SW 1271 (cell line): ENCODE measurements around the gene C11orf68.
A peak's percentile ranks its signal among the peaks of the same experiment; 100 is the strongest.
"Not testable (repeated sequence)": the region's sequence is repeated elsewhere in the genome, so short reads cannot be mapped to it uniquely, and the experiment has no call there.

ENCODE experiments used
- DNase-seq, 2 experiments: peaks; one replicate each; lab custom pipeline; 2025; lab: John Stamatoyannopoulos, UW

The C11orf68 gene

DNA sequence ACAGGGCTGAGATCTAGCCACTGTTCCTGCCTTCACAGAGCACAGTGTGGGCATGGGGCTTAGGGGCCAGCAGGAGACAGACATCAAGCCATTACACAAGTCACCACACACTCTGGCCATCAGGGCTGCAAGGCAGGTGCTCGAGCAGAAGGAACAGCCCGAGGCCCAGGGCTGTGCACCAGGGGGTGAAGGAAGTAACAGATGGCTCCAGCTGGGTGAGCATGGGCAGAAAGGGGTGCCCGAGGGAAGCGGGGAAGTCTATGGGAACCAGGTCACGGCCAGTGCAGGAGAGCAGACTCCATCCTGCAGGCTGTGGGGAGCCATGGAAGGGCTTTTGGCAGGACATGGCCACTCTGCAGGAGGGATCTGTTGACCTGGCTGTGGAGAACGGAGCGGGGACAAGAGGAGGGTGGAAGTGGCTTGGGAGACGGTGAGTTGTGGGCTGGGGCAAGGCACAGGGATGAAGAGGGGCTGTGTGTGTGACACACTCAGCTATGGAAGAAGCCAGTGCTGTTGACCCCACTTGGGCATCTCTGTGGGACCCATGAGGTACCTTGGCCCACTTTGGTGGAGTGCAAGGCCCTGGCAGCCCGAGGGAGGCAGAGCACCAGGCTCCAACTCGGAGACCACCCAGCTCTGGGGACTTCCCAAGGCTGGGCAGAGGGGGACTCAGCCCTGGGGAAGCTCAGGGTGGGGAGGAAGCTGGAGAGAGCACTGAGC lies 3.6 kb downstream of the C11orf68 start:
- DNase-seq: no peak

DNA sequence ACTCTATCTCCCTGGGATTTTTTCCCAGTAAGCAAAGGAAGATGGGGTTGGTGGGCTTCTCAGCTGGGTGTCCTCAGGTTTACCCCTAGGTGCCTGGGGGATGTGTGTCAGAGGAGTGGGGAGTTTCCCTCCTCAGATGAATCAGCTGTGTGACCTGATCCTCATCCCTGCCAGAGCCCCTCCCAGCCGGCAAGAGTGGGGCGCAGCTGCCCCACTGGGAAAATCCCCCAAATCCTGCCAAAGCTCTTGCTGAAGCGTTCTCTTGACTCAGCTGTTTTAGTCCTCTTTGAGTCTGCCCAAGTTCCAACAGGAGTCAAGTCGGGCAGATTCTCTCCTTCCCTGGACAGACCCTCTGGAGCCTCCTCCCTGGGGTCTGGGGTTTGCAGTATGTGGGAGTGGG lies 6.0 kb downstream of the C11orf68 start:
- DNase-seq: no peak

DNA sequence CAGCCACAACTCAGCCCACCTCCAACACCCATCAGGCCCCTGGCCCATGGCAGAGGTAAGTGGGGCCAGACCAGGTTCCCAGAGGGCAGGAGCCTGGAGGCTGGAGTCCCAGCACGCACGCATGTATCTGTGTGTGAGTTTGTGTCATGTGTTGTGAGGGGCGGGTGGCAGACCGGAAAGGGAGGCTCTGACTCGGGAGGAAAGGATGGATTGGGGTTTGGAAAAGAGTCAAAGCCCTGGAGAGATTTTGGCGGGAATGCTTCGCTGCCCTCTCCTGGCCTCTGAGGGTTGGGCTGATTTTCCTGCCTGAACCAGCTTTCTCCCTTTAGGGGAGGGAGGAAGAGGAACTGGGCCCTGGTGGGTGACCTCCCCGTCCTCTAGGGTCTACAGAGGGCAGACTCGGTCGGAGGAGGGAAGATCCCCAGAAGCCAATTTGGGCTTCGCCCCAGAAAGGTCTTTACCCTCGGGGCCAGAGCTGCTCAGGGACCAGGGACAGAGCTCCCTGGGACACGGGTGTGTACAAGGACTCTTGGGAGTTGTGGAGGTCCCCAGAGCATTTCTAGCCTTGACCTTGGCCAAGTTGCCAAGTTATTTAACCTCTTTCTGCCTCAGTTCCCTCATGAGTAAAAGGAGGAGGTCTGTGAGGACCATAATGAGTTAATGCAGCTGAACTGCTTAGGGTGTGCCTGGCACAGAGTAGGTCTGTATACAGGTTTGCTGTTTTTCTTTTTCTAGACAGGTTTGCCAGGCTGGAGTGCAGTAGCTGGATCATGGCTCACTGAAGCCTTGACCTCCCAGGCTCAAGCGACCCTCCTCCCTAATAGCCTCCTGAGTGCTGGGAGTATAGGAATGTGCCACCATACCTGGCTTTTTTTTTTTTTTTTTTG lies 6.9 kb downstream of the C11orf68 start:
- DNase-seq: peak; percentile 83 to 90

DNA sequence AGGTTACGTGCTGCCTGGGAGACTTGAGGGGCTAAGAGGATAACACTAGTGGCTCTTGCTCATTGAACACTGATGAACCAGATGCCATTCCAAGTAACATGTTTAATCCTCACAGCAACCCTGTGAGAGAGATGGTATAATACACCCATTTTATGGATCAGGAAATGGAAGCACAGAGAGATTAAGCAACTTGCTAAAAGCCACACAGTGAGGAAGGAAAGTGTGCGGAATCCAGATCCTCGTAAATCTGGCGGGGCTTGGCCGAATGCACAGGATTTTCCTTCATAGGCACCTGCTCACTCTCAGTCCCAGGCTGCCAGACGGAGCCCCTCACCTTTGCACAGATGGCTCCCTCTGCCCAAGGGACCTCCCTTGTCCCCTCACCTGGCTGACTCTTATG lies 11.0 kb downstream of the C11orf68 start:
- no peak for DNase-seq

DNA sequence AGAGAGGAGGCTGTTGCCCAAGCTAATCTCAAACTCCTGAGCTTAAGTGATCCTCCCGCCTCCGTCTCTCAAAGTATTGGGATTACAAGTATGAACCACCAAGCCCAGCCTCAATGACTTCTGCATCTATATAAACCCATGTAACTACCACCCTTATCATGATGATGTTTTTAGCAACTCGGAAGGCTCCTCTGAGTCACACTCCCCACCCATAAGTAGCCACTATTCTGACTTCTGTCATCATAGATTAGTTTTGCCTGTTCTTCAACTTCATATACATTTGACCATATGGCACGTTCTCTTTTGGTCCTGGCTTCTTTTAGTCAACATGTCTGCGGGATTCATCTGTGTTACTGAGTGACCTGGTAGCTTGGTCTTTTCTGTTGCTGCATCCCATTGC lies 12.3 kb downstream of the C11orf68 start:
- DNase-seq: no peak

DNA sequence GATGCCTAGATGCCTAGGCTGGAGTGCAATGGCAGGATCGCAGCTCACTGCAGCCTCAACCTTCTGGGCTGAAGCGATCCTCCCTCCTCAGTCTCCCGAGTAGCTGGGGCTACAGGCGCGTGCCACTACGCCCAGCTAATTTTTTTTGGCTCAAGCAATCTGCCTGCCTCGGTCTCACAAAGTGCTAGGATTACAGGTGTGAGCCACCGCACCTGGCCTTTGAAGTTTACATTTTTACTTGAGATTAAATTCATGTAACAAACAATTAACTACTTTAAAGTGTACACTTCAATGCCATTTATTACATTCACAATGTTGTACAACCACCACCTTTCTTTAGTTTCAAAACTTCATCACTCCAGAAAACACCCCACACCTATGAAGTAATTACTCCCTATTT lies 15.1 kb downstream of the C11orf68 start:
- DNase-seq: no peak

DNA sequence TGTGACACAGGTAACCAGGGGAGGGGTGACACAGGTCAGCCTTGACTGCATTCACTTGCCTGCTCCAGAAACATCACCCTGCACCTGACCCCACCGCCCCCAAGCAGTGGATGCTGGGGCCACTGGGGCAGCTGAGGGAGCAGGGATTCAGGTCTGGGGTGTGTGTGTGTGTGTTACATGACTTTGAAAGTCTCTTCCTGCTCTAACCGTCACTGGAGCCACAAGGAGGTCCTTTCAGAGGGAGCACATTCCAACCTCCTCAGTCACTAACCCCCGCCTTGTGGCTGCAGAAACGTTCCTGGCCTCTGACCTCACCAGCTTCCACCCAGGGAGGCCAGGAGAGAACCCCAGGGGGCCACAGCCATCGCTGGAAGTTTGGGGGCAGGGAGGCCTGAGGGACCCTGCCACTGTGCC lies 15.8 kb downstream of the C11orf68 start:
- peak; percentile 91 to 97 for DNase-seq

DNA sequence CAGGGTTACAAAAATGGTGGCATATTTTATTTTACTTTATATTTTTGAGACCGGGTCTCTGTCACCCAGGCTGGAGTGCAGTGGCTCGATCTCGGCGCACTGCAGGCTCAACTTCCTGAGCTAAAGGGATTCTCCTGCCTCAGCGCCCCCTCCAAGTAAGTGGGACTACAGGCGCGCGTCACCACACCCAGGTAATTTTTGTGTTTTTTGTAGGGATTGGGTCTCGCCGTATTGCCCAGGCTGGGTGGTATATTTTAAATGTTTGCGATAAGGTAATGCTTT lies 18.0 kb downstream of the C11orf68 start:
- no peak for DNase-seq

DNA sequence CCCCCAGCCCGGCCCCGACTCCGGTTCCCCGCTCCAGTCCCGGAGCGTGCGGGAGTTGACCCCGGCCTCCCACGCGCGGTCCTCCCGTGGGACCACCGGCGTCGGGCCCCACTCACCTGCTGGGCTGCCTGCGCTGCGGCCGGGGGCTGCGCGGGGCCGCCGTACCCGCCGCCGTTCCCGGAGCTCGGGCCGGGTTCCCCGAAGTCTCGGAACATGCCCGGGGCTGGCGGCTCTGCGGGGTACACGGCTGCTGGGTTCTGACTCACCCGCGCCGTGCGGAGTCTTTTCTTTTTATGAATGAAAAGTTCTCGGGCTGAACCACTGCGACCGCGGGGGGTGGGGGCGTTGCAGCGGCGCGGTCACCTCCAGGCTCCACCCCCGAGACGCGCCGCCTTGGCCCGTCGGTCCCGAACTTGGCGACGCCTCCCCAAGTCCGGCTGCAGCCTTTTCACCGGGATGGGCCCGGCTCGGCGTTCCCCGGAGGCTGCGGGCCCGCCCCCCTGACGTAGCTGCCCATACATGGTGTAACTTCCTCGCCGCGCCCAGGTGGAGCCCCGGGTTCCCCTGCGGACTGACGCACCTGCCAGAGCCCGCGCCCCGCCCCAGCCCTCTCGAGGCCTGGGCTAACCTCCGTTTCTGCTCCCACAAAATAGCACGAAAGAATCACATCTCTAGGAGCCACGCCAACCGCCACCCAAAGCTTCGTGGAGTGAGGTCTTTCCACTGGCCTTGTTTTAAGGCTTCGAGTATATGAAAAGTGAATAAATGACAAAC lies 18.6 kb downstream of the C11orf68 start, which contains the start of gene FOSL1:
FOSL1 (minus strand) TSS at position 264 of the 774 bp plus-strand sequence; CDS start at position 215, 49 bp downstream.
- DNase-seq: peak; percentile 87 to 95

DNA sequence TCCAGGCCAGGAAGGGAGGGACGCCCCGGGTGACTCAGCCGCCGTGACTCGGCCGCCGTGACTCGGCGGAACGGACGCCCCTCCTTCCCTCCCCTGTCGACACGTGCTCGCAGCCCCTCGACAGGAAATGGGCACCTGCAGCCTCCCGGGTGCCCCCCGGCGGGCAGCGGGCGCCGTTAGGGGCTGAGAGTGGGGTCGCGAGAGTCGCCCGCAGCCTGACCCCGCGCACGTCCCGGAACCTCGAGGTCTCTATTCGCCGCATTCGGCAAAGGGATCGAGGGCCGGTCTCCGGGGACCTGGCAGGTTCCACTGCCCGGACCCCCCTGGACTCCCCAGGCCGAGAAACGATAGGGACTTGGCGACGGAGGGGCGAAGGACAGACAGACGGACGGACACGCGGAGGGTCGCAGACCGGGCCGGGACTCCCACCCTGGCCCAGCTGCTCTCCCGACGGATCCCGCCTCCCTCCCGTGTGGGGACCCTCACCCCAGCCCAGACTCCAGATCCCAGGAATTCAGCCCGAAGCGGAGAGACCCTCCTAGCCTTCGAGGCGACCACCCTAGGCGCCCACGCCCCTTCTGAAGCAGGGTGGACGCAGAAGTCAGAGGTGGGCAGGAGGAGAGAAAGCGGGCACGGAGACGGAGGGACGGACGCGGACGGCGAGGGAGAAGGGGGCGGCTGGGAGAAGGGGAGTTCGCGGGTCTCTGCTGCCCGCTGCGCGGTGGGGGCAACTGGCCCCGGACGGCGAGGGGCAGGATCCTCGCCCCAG lies 19.3 kb downstream of the C11orf68 start:
- peak in 1 of 2 experiments; percentile 63 for DNase-seq

DNA sequence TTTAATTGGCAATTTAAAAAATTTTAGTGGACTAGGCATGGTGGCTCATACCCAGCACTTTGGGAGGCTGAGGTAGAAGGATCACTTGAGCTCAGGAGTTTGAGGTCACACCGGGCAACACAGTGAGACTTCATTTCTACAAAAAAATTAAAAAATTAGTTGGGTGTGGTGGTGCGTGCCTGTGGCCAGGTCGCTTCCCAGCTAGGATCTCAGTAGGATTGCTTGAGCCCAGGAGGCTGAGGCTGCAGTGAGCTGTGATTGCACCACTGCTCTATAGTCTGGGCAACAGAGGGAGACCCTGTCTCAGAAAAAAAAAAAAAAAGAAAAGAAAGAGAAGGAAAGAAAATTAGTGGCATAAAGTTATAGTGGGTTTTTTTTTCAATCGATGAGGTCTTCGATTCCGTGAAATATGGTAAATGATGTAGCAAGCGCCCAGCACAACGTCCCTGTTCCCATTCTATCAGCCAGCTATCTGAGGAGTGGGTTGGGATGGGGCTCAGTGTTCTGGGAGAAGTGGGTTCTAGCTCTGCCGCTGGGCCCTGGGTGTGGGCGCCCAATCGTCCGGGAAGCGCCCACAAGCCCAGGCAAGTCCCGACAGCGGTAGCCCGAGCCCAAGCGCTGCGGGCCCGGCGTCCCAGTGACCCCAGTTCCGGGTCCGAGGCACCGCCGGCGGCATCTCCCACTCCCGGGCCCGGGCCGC lies 20.1 kb downstream of the C11orf68 start:
- no peak for DNase-seq

DNA sequence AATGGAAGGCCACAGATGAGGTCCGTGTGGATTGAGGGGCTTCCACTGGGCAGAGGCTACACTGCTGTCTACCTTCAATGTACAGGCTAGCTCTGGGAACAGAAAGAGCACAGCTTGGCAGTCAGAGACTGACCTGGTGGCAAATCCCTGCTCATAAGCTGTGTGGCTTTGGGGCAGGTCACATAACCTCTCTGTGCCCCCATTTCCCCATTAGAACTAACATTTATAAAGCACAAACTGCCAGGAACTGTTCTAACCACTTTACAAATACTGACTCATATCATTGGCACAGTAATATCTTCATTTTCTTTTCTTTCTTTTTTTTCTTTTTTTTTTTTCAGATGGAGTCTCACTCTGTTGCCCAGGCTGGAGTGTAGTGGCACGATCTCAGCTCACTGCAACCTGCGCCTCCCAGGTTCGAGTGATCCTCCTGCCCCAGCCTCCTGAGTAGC lies 21.8 kb downstream of the C11orf68 start:
- DNase-seq: no peak

DNA sequence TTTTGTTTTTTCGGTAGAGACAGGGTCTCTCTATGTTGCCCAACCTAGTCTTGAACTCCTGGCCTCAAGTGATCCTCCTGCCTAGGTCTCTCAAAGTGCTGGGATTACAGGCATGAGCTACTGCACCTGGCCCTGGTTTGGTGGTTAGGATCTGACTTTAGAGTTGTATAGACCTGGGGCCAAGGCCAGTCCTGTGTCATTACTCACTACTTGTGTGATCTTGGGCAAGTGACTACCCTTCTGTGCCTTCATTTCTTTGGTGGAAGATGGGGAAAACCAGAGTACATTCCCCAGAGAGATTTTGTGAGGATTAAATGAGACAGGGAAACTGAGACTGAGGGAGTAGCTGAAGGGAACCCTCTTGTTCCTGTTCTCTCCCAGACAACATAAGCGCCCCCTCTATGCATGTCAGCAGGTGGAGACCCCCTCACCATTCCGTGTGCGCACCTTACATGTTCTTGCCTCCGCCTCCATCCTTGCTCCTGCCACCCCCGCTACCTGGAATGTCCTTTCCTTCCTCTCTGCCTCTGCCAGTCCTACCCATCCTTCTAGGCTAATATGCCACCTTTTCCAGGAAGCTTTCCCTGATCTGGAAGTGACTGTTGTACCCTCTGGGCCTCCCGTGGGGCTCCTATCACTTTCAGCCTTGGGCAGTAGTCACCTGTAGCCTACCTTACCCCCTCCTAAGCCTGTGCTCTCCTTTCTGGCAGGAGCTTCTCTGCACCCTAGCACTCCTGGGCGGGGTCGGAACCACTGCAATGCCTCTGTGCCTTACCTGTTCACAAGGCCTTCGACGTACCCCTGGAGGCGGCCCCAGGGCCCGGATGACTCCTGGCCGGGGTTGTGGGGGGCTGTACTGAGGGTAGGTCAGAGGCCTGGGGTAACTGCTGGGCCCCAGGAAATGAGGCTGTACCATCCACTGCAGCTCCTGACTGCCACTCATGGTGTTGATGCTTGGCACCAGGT lies 22.5 kb downstream of the C11orf68 start:
- DNase-seq: no peak

DNA sequence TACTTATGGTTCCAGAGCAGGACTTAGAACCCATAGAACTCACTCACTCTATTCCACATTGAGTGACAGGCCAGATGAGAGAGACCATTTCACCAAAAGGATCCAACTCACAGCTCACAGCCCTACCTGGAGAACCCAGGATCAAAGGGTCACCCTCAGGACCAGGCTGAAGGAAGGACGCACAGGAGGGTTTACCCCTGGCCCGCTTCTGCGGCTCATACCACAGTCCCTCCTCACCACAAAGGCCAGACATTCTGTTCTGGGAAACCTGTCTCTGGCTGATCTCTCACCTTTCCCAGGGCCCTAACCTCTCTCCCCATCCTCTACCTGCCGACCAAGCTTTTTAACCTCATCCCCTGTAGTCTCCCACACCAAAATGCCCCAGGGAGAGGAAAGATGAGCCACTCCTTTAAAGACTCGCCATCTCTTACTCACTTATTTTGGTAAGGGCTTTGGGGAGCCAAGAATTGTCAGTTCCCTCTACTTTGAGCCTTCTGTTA lies 23.3 kb downstream of the C11orf68 start:
- DNase-seq: no peak

DNA sequence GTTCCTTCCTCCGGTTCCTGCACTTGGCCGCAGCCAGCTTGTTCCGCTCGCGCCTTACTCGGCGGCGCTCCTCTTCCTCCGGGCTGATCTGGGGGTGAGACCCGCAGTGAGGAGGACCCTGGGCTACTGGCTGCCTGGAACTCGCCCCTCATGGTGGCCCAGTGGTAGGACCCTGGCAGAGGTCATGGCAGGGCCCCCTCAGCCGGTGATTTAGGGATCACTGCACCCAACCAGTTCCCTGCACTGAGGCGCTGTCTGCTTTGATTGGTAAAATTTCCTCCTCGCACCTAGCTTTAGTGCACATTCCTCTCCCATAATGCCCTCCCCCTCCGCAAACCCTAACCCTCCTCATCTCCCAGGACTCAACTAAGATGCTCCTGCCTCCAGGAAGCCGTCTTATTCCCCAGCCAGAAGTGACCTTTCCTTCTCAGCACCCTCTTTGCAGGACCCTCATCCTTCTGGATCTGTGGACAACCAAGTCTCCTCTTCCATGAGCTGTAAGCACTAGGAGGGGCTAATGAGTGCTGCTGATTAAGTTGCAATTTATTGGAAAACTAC lies 24.7 kb downstream of the C11orf68 start:
- no peak for DNase-seq

DNA sequence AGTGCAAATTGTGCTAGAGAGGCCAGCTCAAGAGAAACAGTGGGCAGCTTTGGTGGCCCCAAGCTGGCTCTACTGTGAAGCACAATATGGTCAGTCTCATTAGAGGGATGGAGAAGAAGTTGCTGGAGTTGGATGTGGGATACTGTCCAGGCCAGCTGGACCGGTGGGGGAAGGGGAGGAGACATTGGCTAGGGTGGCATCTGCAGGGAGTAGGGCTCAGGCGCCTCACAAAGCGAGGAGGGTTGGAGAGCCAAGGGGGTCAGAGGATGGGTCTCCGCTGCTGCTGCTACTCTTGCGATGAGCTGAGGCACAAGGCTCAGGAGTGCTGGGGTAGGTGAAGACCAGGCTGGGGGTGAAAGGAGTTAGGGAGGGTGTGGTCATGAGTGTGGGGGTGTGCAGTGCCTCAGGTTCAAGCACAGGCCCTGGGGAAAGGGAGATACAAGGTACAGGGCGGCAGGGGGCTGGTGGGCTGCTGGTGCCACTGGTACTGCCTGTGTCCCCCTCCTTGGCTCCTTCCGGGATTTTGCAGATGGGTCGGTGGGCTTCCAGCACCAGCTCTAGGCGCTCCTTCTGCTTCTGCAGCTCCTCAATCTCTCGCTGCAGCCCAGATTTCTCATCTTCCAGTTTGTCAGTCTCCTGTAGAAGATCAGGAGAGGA lies 26.1 kb downstream of the C11orf68 start:
- DNase-seq: peak in 1 of 2 experiments; percentile 57

DNA sequence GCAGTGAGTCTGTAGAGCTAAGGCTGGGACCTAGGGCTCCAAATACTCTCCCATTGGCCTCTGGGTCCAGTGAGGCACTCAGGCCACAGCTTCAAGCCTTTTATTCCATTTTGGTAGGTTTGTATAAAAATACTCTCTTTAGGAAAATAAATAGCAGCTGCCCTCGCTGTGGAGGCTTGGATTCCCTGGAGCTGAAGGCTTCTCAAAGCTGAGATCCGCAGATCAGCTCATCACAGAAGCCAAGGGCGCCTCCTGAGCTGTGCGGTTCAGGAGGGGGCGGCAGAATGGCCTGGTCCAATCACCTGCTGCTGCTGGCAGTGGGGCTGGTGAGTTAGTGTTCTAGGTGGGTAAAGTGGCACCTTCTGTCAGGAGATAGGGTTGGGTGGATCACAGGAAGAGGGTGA lies 26.7 kb downstream of the C11orf68 start:
- DNase-seq: not testable (repeated sequence)

DNA sequence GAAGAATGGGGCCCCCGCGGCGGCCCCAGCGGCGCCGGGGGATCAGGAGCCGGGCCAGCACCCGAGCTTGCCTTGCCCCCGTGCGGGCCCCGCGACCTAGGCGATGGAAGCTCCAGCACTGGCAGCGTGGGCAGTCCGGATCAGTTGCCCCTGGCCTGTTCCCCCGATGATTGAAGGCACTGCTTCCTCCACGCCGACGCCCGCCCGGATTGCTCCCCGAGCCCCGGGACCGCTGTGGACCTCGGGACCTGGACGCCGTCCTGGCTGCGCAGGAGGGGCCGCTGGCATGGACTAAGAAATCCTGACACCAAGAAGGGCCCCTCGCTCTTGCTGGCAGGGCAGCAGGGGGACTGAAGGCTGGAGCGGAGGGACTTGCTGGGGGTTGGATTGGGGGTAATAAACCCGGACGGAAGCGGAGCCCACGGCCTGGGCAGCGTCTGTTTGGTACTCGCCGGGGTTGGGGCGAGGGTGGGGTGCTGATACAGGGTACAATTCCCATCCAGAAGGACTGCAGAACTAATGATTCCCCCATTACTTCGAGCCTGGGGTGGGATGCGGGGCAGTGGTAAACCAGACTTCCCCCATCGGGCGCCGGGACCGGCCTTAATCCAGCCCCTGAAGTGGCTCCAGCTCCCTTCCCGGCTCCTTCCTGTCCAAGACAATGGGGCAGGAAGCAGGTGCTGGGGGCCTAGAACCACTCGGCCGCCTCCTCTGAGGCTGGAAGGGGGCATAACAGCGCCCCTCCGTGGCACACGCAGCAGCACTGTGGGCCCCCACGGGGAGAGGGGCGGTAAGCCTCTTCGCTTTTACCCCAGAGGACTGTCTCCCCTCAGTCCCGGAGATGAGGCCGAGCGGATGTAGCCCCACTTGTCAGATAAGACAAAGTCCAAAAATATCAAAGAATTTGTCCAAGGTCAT lies 27.4 kb downstream of the C11orf68 start:
- peak; percentile 73 to 80 for DNase-seq
